ENCODE data around the gene UBL3.

DNA sequence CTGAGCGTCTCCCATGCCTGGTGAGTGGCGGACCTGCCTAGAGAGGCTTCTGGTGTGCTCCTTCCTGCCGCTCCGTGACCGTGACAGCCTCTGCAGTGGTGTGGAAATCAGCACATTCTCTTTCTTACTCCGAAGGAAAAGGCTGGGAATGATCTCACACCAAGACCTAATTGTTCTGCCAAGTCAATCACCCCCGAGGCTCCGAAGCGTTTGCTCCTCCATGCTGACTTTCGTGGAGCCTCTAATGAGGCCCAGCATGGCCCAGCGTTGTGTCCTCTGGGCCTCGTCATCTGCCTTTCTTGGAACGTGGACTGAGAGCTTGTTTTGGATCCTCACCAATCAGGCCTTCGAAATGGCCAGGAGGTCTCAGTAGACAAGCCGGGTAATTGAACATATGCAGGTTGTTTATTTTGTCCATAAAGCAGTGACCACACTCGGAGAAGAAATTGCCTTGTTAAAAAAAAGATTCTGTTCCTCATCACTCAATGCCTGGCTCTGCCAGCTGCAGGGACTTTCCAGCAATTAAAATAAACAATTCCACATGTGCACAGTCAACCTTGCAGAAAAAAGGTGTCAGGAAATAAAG, 107.1 kb downstream of the UBL3 start:
- TF ChIP-seq GATA2 (IDR thresholded peaks at IDR 0.05; ENCODE audit: low read depth, low read length), result no peak
- no peak for TF ChIP-seq GATA3 (IDR thresholded peaks at IDR 0.05; ENCODE audit: low read depth, low read length)

Measured in SH-SY5Y (cell line).